H1 (cell line): ENCODE measurements around the gene IQCK. TPM values are rescaled to one million over a fixed set of nuclear protein-coding genes. Genes with fewer than 3 reads are reported as not detected.

Experiments
- CTCF ChIA-PET: fragments of 300-600 bp; sonication (Branson Sonifier 250); formaldehyde crosslinking; loops from one replicate; lab custom pipeline; 2021; ENCODE audit not compliant: partially characterized antibody; lab: Charles Lee
- POLR2A ChIA-PET: fragments of 300-600 bp; sonication (Branson Sonifier 250); formaldehyde crosslinking; loops from one replicate; lab custom pipeline; 2021; ENCODE audit warnings: inconsistent platforms; ENCODE audit not compliant: partially characterized antibody; lab: Charles Lee
- DNase-seq, 2 experiments: peaks; one replicate each; pipeline versions ENCODE4 v3.0.0 to v3.0.0-alpha.2; 2010 to 2022; ENCODE audit warnings: low spot score in 2 of 2, low read depth in 1 of 2, mixed read lengths in 1 of 2
- FAIRE-seq: peaks from 2 replicates; lab custom pipeline; 2011; peaks lifted over from hg19 to GRCh38; lab: Jason Lieb, UNC
- H2AFZ ChIP-seq: 2 replicates; pipeline ENCODE4 v1.8.1; 2012; ENCODE audit warnings: low read length, inconsistent platforms
- H2AK5ac ChIP-seq: 2 replicates; pipeline ENCODE4 v1.6.1; 2013; ENCODE audit warnings: low read depth, low read length
- H2BK120ac ChIP-seq: replicated peaks from 2 replicates; pipeline ENCODE3; 2013; ENCODE audit warnings: low read depth, low read length, inconsistent platforms
- H2BK12ac ChIP-seq: 2 replicates; pipeline ENCODE4 v1.6.1; 2013; ENCODE audit warnings: low read depth, low read length
- H2BK15ac ChIP-seq: 2 replicates; pipeline ENCODE4 v1.6.1; 2013; ENCODE audit warnings: low read length
- H2BK20ac ChIP-seq: 2 replicates; pipeline ENCODE4 v1.6.1; 2013; ENCODE audit warnings: low read length
- H2BK5ac ChIP-seq: 2 replicates; pipeline ENCODE4 v1.6.1; 2013; ENCODE audit warnings: low read depth, low read length
- H3K14ac ChIP-seq: 2 replicates; pipeline ENCODE4 v1.6.1; 2013; ENCODE audit warnings: inconsistent platforms; ENCODE audit not compliant: insufficient read length
- H3K18ac ChIP-seq: 2 replicates; pipeline ENCODE4 v1.6.1; 2013; ENCODE audit warnings: low read length; ENCODE audit errors: extremely low read depth
- H3K23ac ChIP-seq: 2 replicates; pipeline ENCODE4 v1.6.1; 2013; ENCODE audit warnings: inconsistent platforms; ENCODE audit not compliant: insufficient read length
- H3K23me2 ChIP-seq: 2 replicates; pipeline ENCODE4 v1.6.1; 2013; ENCODE audit warnings: low read depth, low read length
- H3K27ac ChIP-seq: 2 replicates; pipeline ENCODE4 v1.6.1; 2011; ENCODE audit warnings: low read depth, low read length, inconsistent platforms
- H3K27me3 ChIP-seq, 4 experiments: replicated peaks in 1 of 4; 1 replicate in 1 of 4; 2 replicates in 3 of 4; pipeline versions ENCODE4 v1.6.1 to v1.8.1; 2011 to 2013; ENCODE audit warnings: low read length in 3 of 4, mild to moderate bottlenecking in 3 of 4, inconsistent platforms in 2 of 4, mixed read lengths in 2 of 4, moderate library complexity in 1 of 4; ENCODE audit not compliant: control insufficient read depth in 3 of 4, insufficient read depth in 3 of 4; ENCODE audit errors: extremely low read depth in 1 of 4
- H3K36me3 ChIP-seq, 4 experiments: 2 replicates each; pipeline versions ENCODE4 v1.6.1 to v1.8.1; 2011 to 2013; ENCODE audit warnings: mild to moderate bottlenecking in 4 of 4, low read length in 3 of 4, moderate library complexity in 2 of 4, control low read depth in 1 of 4, inconsistent platforms in 1 of 4; ENCODE audit not compliant: insufficient read depth in 4 of 4, control insufficient read depth in 2 of 4
- H3K4ac ChIP-seq: replicated peaks from 2 replicates; pipeline ENCODE3; 2013; ENCODE audit warnings: low read length, low read depth, mixed read lengths, inconsistent platforms; ENCODE audit not compliant: insufficient read length
- H3K4me1 ChIP-seq, 4 experiments: replicated peaks in 1 of 4; 1 replicate in 1 of 4; 2 replicates in 3 of 4; pipeline versions ENCODE4 v1.6.1 to v1.8.1; 2011 to 2013; ENCODE audit warnings: low read length in 3 of 4, inconsistent platforms in 2 of 4, mixed read lengths in 1 of 4; ENCODE audit not compliant: insufficient read depth in 4 of 4, control insufficient read depth in 3 of 4
- H3K4me2 ChIP-seq, 2 experiments: 2 replicates each; pipeline versions ENCODE4 v1.6.1 to v1.8.1; 2011 to 2013; ENCODE audit warnings: low read depth in 2 of 2, low read length in 2 of 2, control low read depth in 1 of 2, inconsistent platforms in 1 of 2, mild to moderate bottlenecking in 1 of 2; ENCODE audit not compliant: insufficient read depth in 1 of 2
- H3K4me3 ChIP-seq, 4 experiments: fragments of 200-600, 300-600 bp in 1 of 4; sonication (generic), shearing (Covaris generic), sonication (Bioruptor Twin) in 1 of 4; 2 replicates each; pipeline versions ENCODE4 v1.5.1 to v1.8.1; 2011 to 2016; ENCODE audit warnings: low read length in 4 of 4, low read depth in 3 of 4, control low read depth in 2 of 4, inconsistent platforms in 2 of 4, mild to moderate bottlenecking in 2 of 4, mixed read lengths in 1 of 4, moderate library complexity in 1 of 4; ENCODE audit not compliant: insufficient read depth in 2 of 4; ENCODE audit errors: extremely low read depth in 1 of 4
- H3K56ac ChIP-seq: replicated peaks from 2 replicates; pipeline ENCODE3; 2013; ENCODE audit warnings: low read depth, mild to moderate bottlenecking, mixed read lengths, low read length, inconsistent platforms; ENCODE audit not compliant: insufficient read length
- H3K79me1 ChIP-seq: 2 replicates; pipeline ENCODE4 v1.6.1; 2013; ENCODE audit warnings: low read depth, low read length, control low read depth
- H3K79me2 ChIP-seq, 2 experiments: 2 replicates each; pipeline versions ENCODE4 v1.6.1 to v1.8.1; 2012 to 2013; ENCODE audit warnings: low read length in 2 of 2, mild to moderate bottlenecking in 2 of 2, inconsistent platforms in 1 of 2; ENCODE audit not compliant: insufficient read depth in 2 of 2, control insufficient read depth in 1 of 2
- H3K9ac ChIP-seq, 4 experiments: replicated peaks in 1 of 4; 1 replicate in 1 of 4; 2 replicates in 3 of 4; pipeline versions ENCODE4 v1.6.1 to v1.8.1; 2011 to 2013; ENCODE audit warnings: low read depth in 3 of 4, low read length in 3 of 4, control low read depth in 2 of 4, mild to moderate bottlenecking in 2 of 4, moderate library complexity in 2 of 4, inconsistent platforms in 1 of 4; ENCODE audit errors: extremely low read depth in 1 of 4
- H3K9me3 ChIP-seq, 2 experiments: 2 replicates each; pipeline versions ENCODE4 v1.6.1 to v1.8.1; 2012 to 2013; ENCODE audit warnings: mild to moderate bottlenecking in 2 of 2, moderate library complexity in 2 of 2, control low read depth in 1 of 2, inconsistent platforms in 1 of 2, low read depth in 1 of 2, low read length in 1 of 2, mixed read lengths in 1 of 2; ENCODE audit not compliant: insufficient read depth in 2 of 2
- H4K20me1 ChIP-seq, 2 experiments: replicated peaks in 1 of 2; 2 replicates each; pipeline versions ENCODE3 to v1.8.1; 2011 to 2013; ENCODE audit warnings: inconsistent platforms in 2 of 2, low read length in 2 of 2, mild to moderate bottlenecking in 1 of 2; ENCODE audit not compliant: insufficient read depth in 2 of 2, control insufficient read depth in 1 of 2
- H4K5ac ChIP-seq: 2 replicates; pipeline ENCODE4 v1.6.1; 2013; ENCODE audit warnings: low read length, low read depth, mixed read lengths, inconsistent platforms; ENCODE audit not compliant: insufficient read length
- H4K8ac ChIP-seq: 2 replicates; pipeline ENCODE4 v1.8.0; 2013; ENCODE audit warnings: mild to moderate bottlenecking, moderate library complexity, low read length, inconsistent platforms; ENCODE audit not compliant: insufficient read depth; ENCODE audit errors: extremely low read depth
- H4K91ac ChIP-seq: replicated peaks from 2 replicates; pipeline ENCODE3; 2013; ENCODE audit warnings: low read length, mixed read lengths, inconsistent platforms; ENCODE audit not compliant: insufficient read length
- CTBP2 ChIP-seq: IDR thresholded peaks from 2 replicates; pipeline ENCODE4 v1.7.0; 2011; ENCODE audit warnings: borderline replicate concordance, mild to moderate bottlenecking, moderate library complexity, mixed read lengths, low read length; ENCODE audit not compliant: insufficient read depth, insufficient read length
- HDAC2 ChIP-seq, 2 experiments: fragments of 300-600 bp in 1 of 2; sonication (generic) in 1 of 2; IDR thresholded peaks; 2 replicates each; pipeline ENCODE4 v1.6.1; 2011 to 2012; ENCODE audit warnings: low read depth in 2 of 2, low read length in 2 of 2, mild to moderate bottlenecking in 2 of 2, moderate library complexity in 2 of 2, borderline replicate concordance in 1 of 2, inconsistent platforms in 1 of 2
- KDM5A ChIP-seq: fragments of 200-600 bp; IDR thresholded peaks from 2 replicates; pipeline ENCODE4 v1.7.1; 2012; ENCODE audit warnings: mild to moderate bottlenecking, low read length, inconsistent platforms, mixed read lengths
- NANOG ChIP-seq: IDR thresholded peaks from 2 replicates; pipeline ENCODE4 v1.6.1; 2011; ENCODE audit warnings: low read length, low read depth, mild to moderate bottlenecking, inconsistent platforms; ENCODE audit not compliant: insufficient read depth, poor library complexity, severe bottlenecking
- NRF1 ChIP-seq: IDR thresholded peaks from 2 replicates; pipeline ENCODE4 v1.6.1; 2011; ENCODE audit warnings: mild to moderate bottlenecking, low read depth, low read length, improper control_type of control experiment
- PHF8 ChIP-seq: fragments of 200-600 bp; sonication (generic); conservative IDR thresholded peaks from 2 replicates; pipeline ENCODE4 v1.7.1; 2012; ENCODE audit warnings: low read depth, mild to moderate bottlenecking, inconsistent platforms, low read length, moderate library complexity
- POLR2AphosphoS5 ChIP-seq: IDR thresholded peaks from 2 replicates; pipeline ENCODE4 v1.6.1; 2011; ENCODE audit warnings: low read depth, low read length
- RBBP5 ChIP-seq: IDR thresholded peaks from 2 replicates; pipeline ENCODE4 v1.7.1; 2012; ENCODE audit warnings: low read depth, mild to moderate bottlenecking, inconsistent platforms, low read length, moderate library complexity, borderline replicate concordance
- SAP30 ChIP-seq: fragments of 300-600 bp; sonication (generic); IDR thresholded peaks from 2 replicates; pipeline ENCODE4 v1.7.1; 2012; ENCODE audit warnings: low read length, moderate library complexity, mild to moderate bottlenecking, inconsistent platforms; ENCODE audit not compliant: insufficient read depth, insufficient replicate concordance
- WGBS, 2 experiments: shearing (Covaris generic) in 1 of 2; methylation state at CpG; one replicate each; pipeline versions ENCODE4 v1.1.6 to v1.1.7; 2013 to 2015; ENCODE audit warnings: low lambda C conversion rate in 2 of 2, mixed read lengths in 2 of 2, inconsistent platforms in 1 of 2, low coverage in 1 of 2, missing lambda C conversion rate in 1 of 2; ENCODE audit not compliant: insufficient replicate concordance in 2 of 2, insufficient coverage in 1 of 2, insufficient read length in 1 of 2; ENCODE audit errors: extremely low coverage in 1 of 2, missing lambda C conversion rate in 1 of 2; 5-methylcytosine and 5-hydroxymethylcytosine counted together
- polyA plus RNA-seq, 7 experiments: library from polyadenylated mRNA; depleted of rRNA in 3 of 7; stranded (reverse) in 5 of 7; unstranded in 2 of 7; fragments of >200 nt in 5 of 7; fragments of 200-250 nt in 2 of 7; gene quantifications; 1 replicate in 5 of 7; 2 replicates in 1 of 7; 4 replicates in 1 of 7; pipeline versions ENCODE4 v1.2.1 to v1.2.3, GENCODE V29; 2011 to 2013; ENCODE audit warnings: missing spikeins in 2 of 7, mixed read lengths in 2 of 7
- total RNA-seq: library from RNA; stranded (reverse); fragmentation: NEBNext Ultra II Directional; extraction: Animal tissue kit (Norgen Biotek cat#: 25700); gene quantifications from 2 replicates; pipeline ENCODE4 v1.2.1, GENCODE V29; 2021
- TF ChIP-seq, protein P1 (sequence below), 3 experiments: IDR thresholded peaks; 1 replicate in 2 of 3; 2 replicates in 1 of 3; pipeline versions ENCODE4 v1.5.1 to v1.6.1; 2011; ENCODE audit warnings: low read length in 3 of 3, mild to moderate bottlenecking in 3 of 3, inconsistent platforms in 2 of 3, low read depth in 1 of 3, moderate library complexity in 1 of 3; ENCODE audit not compliant: insufficient read depth in 1 of 3; ENCODE audit errors: control extremely low read depth in 1 of 3

IQCK gene
- total and polyA plus RNA-seq, 2 of the 8 experiments (the other 6 are each of a cell fraction or from before 2014, with no cell fraction given), result 6.2 to 9.3 TPM

GRCh38 chr16:19722981-19723380, 4.9 kb downstream of the IQCK start:
- H3K79me2 ChIP-seq, result peaks cover 0 to 18% of the 10 kb centered on the region in 2 experiments; a peak in 2 of 4 replicates
- no peak for DNase-seq
- H3K79me1 ChIP-seq, result no peaks in the 10 kb centered on the region; the same call in 1 of the 2 replicates
- no peak overlapping the region for H2BK20ac ChIP-seq
- no peak overlapping the region for H3K56ac ChIP-seq
- WGBS, 2 experiments, result 82% methylated on average over 6 of the region's 7 CpGs; no CpG with 5 or more reads in 1 of the 2 experiments
- H3K4me1 ChIP-seq, result peaks cover 0 to 6% (median 4%) of the 10 kb centered on the region in 4 experiments; a peak in 5 of 7 replicates
- H2BK5ac ChIP-seq, result no peak overlapping the region
- no peak overlapping the region for H3K14ac ChIP-seq
- H2AFZ ChIP-seq, result no peak overlapping the region
- H4K8ac ChIP-seq, result no peak overlapping the region
- H2BK12ac ChIP-seq, result no peak overlapping the region
- no peaks in the 10 kb centered on the region for H4K20me1 ChIP-seq
- peaks cover 5% of the 10 kb centered on the region for H3K23me2 ChIP-seq
- H3K36me3 ChIP-seq, result no peaks in the 10 kb centered on the region
- ChIA-PET CTCF (interaction anchor here (0.7 to 0.8 kb wide), 3 partner anchors 9 to 187 kb away, joined by 3 to 4 read pairs (median 4); no protein-coding TSS in a partner anchor), POLR2A (interaction anchor here (1.1 to 1.9 kb wide), 6 partner anchors 12 to 168 kb away, joined by 3 to 5 read pairs (median 4); partner anchors contain the start of gene VPS35L)
- H3K4me2 ChIP-seq, result peak overlapping the region in 1 of 2 experiments; percentile 31; a peak in 1 of 4 replicates
- H4K5ac ChIP-seq, result no peak overlapping the region
- no peak overlapping the region for H2AK5ac ChIP-seq
- no peak overlapping the region for H3K23ac ChIP-seq
- no peak overlapping the region for H3K18ac ChIP-seq
- no peak overlapping the region for H2BK120ac ChIP-seq
- no peak overlapping the region for H2BK15ac ChIP-seq
- no peak overlapping the region for H3K4ac ChIP-seq
- H3K4me3 ChIP-seq, result no peak overlapping the region
- FAIRE-seq, result no peak
- H3K9ac ChIP-seq, result no peak overlapping the region
- H3K27ac ChIP-seq, result no peak overlapping the region
- TF ChIP-seq, protein P1, sequence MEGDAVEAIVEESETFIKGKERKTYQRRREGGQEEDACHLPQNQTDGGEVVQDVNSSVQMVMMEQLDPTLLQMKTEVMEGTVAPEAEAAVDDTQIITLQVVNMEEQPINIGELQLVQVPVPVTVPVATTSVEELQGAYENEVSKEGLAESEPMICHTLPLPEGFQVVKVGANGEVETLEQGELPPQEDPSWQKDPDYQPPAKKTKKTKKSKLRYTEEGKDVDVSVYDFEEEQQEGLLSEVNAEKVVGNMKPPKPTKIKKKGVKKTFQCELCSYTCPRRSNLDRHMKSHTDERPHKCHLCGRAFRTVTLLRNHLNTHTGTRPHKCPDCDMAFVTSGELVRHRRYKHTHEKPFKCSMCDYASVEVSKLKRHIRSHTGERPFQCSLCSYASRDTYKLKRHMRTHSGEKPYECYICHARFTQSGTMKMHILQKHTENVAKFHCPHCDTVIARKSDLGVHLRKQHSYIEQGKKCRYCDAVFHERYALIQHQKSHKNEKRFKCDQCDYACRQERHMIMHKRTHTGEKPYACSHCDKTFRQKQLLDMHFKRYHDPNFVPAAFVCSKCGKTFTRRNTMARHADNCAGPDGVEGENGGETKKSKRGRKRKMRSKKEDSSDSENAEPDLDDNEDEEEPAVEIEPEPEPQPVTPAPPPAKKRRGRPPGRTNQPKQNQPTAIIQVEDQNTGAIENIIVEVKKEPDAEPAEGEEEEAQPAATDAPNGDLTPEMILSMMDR (IDR thresholded peaks at IDR 0.05; ENCODE audit: control extremely low read depth in 1 of 3, insufficient read depth in 1 of 3, low read depth in 1 of 3, low read length in 3 of 3), result no peak
- TF ChIP-seq POLR2AphosphoS5 (no peak), PHF8 (no peak), HDAC2 (IDR thresholded peaks at IDR 0.05; ENCODE audit: borderline replicate concordance in 1 of 2, low read depth in 2 of 2, low read length in 2 of 2) (no peak), SAP30 (no peak), NRF1 (no peak), NANOG (no peak), CTBP2 (no peak), RBBP5 (no peak), KDM5A (no peak)
- no peak overlapping the region for H4K91ac ChIP-seq
- no peaks in the 10 kb centered on the region for H3K9me3 ChIP-seq
- H3K27me3 ChIP-seq, result no peaks in the 10 kb centered on the region
